Neural cell (in vitro differentiated cells): ENCODE measurements around the gene MUC5B.

Experiments
- CTCF ChIP-seq: fragments of 450-650 bp; IDR thresholded peaks from 2 replicates; pipeline ENCODE4 v1.5.1; 2014; ENCODE audit warnings: antibody characterized with exemption, mild to moderate bottlenecking, moderate library complexity; ENCODE audit not compliant: poor library complexity, severe bottlenecking
- EP300 ChIP-seq: fragments of 450-650 bp; conservative IDR thresholded peaks from 2 replicates; pipeline ENCODE4 v1.6.1; 2014; ENCODE audit warnings: antibody characterized with exemption, mild to moderate bottlenecking, moderate library complexity; ENCODE audit not compliant: poor library complexity, severe bottlenecking
- EZH2 ChIP-seq: fragments of 200-600, 300-800 bp; shearing (Covaris generic), sonication (generic); IDR thresholded peaks from 2 replicates; pipeline ENCODE4 v1.6.1; 2014; ENCODE audit warnings: antibody characterized with exemption, low read length, borderline replicate concordance, mild to moderate bottlenecking; ENCODE audit not compliant: insufficient read depth, poor library complexity, severe bottlenecking
- MXI1 ChIP-seq: fragments of 450-650 bp; conservative IDR thresholded peaks from 2 replicates; pipeline ENCODE4 v1.6.1; 2014; ENCODE audit warnings: antibody characterized with exemption, mild to moderate bottlenecking; ENCODE audit not compliant: poor library complexity, severe bottlenecking
- POLR2AphosphoS5 ChIP-seq: IDR thresholded peaks from 2 replicates; pipeline ENCODE4 v1.6.1; 2012
- RAD21 ChIP-seq: fragments of 450-650 bp; conservative IDR thresholded peaks from 2 replicates; pipeline ENCODE4 v1.6.1; 2014; ENCODE audit warnings: antibody characterized with exemption, mild to moderate bottlenecking, moderate library complexity
- SMC3 ChIP-seq: fragments of 450-650 bp; conservative IDR thresholded peaks from 2 replicates; pipeline ENCODE4 v1.6.1; 2014; ENCODE audit warnings: antibody characterized with exemption, mild to moderate bottlenecking, moderate library complexity; ENCODE audit not compliant: poor library complexity
- TAF1 ChIP-seq: IDR thresholded peaks from 2 replicates; pipeline ENCODE4 v1.6.1; 2012; ENCODE audit warnings: low read depth
- TF ChIP-seq, protein P1 (sequence below): IDR thresholded peaks from 2 replicates; pipeline ENCODE4 v1.6.1; 2012; ENCODE audit warnings: borderline replicate concordance

GRCh38 chr11:1302041-1302460 is 79.2 kb downstream of the MUC5B start:
- no peak for TF ChIP-seq CTCF
- no peak for TF ChIP-seq EZH2
- TF ChIP-seq TAF1: no peak
- no peak for TF ChIP-seq RAD21
- no peak for TF ChIP-seq EP300
- no peak for TF ChIP-seq POLR2AphosphoS5
- no peak for TF ChIP-seq SMC3
- TF ChIP-seq, protein P1, sequence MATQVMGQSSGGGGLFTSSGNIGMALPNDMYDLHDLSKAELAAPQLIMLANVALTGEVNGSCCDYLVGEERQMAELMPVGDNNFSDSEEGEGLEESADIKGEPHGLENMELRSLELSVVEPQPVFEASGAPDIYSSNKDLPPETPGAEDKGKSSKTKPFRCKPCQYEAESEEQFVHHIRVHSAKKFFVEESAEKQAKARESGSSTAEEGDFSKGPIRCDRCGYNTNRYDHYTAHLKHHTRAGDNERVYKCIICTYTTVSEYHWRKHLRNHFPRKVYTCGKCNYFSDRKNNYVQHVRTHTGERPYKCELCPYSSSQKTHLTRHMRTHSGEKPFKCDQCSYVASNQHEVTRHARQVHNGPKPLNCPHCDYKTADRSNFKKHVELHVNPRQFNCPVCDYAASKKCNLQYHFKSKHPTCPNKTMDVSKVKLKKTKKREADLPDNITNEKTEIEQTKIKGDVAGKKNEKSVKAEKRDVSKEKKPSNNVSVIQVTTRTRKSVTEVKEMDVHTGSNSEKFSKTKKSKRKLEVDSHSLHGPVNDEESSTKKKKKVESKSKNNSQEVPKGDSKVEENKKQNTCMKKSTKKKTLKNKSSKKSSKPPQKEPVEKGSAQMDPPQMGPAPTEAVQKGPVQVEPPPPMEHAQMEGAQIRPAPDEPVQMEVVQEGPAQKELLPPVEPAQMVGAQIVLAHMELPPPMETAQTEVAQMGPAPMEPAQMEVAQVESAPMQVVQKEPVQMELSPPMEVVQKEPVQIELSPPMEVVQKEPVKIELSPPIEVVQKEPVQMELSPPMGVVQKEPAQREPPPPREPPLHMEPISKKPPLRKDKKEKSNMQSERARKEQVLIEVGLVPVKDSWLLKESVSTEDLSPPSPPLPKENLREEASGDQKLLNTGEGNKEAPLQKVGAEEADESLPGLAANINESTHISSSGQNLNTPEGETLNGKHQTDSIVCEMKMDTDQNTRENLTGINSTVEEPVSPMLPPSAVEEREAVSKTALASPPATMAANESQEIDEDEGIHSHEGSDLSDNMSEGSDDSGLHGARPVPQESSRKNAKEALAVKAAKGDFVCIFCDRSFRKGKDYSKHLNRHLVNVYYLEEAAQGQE: no peak
- no peak for TF ChIP-seq MXI1
